HTERT RPE-1 (cell line): ENCODE data around the gene CTPS2.
"Not testable (repeated sequence)": the region's sequence is repeated elsewhere in the genome, so short reads cannot be mapped to it uniquely, and the experiment has no call there.

Source experiments
- in situ Hi-C: fragments of 300-500 bp; cut with MboI; formaldehyde crosslinking; loops from 4 replicates; pipeline ENCODE4 v1.14.3; 2020; ENCODE audit warnings: low sequenced_read_pairs

Gene CTPS2

DNA sequence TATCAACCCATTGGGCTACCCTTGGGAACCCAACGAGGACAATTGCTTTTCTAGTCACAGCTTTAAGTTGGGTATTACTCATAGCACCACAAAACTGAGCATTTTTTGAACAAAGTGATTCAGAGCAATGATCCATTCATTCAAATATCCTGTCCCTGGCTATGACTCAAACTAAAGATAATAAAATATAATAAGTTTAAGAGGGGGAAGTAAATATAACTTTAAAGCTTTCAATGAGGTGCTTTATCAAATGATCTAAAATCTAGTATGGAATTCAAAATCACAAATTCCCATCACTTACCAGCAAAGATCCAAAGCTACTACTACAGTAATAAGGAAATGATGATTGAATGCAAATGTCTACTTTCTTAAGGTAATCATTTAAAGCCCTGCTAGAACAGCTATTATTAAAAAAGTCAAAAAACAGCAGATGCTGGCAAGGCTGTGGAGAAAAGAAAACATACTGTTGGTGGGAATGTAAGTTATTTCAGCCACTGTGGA lies 102.3 kb downstream of the CTPS2 start:
- in situ Hi-C loops: no loop called here

- in situ Hi-C loops: no loop called here
These were observed 106.2 kb downstream of the CTPS2 start for GRCh38 chrX:16606142-16606720.

DNA sequence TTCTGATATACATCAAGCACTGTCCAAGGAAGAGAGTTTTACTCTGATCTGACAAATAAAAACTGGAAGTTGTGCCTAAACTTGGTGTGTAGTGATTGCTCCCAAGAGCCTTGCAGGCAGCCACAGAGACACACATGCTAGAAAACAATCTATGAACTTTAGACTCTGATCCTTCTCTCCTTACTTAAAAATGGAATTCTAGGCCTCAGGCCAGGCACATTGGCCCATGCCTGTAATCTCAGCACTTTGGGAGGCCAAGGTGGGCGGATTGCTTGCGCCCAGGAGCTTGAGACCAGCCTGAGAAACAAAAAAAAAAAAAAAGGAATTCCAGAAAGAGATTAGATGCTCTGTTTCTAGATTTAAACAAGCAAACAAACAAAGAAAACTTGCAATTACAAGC lies 108.1 kb downstream of the CTPS2 start:
- in situ Hi-C loops: no loop called here

DNA sequence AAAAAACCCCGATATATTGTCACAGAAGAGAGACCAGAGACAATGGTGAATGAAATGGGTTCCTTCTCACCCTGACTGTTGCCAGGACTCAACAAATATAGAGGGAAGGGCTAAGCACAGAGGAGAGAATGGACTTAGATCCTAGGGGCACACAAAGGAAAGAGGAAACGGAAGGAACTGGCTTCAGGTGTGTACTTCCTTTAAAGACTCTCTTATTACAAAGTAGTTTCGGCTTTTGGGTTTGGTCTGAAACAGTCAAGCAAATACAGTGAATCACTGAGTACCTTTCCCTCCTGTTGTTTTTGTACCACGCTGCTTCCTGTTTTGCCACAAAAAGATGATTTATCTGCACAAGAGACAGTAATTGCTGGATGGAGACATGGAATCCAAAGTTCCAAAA lies 108.6 kb downstream of the CTPS2 start:
- in situ Hi-C loops: no loop called here

DNA sequence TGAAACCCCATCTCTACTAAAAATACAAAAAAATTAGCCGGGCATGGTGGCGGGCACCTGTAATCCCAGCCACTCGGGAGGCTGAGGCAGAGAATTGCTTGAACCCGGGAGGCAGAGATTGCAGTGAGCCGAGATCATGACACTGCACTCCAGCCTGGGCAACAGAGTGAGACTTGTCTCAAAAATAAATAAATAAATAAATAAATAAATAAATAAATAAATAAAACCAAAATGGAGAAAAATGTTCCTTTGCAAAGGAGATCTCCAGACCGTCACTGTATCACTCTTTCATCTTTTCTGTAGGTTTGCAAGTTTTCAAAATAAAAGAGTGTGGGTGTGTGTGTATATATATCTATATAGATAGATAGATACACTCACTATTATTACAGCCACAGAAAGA lies 109.2 kb downstream of the CTPS2 start:
- in situ Hi-C loops: not testable (repeated sequence)

DNA sequence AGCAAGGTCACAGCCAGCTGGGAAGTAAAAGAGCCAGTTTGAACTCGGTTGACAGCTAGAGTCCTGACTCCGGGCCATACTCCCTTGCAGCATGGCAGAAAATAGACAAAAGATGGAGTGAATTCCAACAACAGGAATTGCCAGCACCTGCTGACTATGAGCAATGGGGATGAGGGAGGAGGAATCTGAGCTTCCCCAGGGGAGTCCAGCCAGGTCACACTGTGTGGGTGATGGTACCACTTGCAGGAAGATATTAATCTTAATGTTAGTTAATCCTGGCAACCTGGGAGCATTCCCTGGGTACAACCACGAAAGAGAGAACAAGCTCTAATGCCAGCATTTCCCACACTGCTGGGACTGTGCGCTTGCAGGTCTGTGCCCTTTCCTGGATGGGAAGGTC lies 110.6 kb downstream of the CTPS2 start:
- in situ Hi-C loops: no loop called here

- in situ Hi-C loops: no loop called here
These were observed 118.0 kb downstream of the CTPS2 start for GRCh38 chrX:16594490-16594889.

GRCh38 chrX:16593801-16594200 lies 118.7 kb downstream of the CTPS2 start:
- in situ Hi-C loops: no loop called here

DNA sequence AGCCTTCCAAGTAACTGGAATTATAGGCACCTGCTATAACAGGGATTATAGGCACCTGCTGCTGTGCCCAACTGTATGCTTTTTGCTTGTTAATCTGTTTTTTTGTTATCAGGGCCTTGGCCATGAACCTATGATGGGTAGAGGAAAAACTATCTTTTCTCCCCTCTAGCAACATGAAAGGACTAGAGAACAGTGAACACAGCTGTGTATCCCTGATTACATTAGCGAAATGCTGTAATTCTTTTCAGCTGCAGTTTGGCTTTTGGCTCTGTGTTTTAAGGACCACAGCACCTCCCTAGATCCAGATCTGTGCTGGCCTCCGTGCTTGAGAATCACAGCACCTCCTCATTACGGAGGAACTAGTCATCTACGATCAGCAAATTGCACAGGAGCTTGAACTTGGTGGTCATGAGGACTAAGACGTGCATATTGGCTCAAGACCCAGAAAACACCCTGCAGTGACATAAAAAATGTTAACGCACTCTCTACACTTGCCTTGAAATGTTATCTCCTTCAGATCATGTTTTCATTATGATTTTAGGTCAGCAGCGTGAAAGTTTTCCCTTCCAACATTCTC lies 120.2 kb downstream of the CTPS2 start:
- in situ Hi-C loops: no loop called here

GRCh38 chrX:16589826-16590225 lies 122.6 kb downstream of the CTPS2 start:
- in situ Hi-C loops: no loop called here

DNA sequence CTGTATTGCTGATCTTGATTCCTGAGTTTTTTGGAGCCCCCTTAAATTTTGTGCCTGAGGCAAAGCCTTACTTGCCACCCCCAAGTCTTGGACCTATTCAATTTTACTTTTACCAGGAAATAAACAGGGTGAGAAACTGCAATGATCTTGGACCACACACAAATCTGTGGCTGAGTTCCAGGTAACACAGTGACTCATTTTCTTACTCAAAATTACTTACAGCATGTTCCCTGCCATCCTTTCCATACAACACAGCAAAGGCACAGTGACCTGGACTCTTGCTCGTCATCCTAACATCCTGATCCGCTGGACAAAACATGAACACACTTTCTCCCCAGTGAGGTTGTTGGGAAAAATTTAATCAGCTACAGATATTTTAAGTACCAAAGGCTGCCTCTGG lies 123.3 kb downstream of the CTPS2 start:
- in situ Hi-C loops: no loop called here

GRCh38 chrX:16588266-16588665 lies 124.2 kb downstream of the CTPS2 start:
- in situ Hi-C loops: no loop called here

DNA sequence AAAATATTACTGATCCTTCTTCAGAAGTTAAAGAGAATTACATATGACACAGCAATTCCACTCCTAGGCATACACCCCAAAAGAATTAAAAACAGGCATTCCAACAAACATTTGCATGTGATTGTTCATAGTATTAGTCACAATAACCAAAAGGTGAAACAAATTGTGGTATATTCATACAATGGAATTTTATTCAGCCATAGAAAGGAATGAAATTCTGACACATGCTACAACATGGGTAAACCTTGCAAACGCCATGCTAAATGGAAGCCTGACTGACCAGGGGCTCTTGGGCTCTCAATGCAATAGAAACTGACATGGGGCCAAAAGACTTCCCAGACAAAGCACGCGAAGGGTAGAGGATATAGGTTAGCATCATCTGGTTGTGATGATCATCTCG lies 124.6 kb downstream of the CTPS2 start:
- in situ Hi-C loops: no loop called here

DNA sequence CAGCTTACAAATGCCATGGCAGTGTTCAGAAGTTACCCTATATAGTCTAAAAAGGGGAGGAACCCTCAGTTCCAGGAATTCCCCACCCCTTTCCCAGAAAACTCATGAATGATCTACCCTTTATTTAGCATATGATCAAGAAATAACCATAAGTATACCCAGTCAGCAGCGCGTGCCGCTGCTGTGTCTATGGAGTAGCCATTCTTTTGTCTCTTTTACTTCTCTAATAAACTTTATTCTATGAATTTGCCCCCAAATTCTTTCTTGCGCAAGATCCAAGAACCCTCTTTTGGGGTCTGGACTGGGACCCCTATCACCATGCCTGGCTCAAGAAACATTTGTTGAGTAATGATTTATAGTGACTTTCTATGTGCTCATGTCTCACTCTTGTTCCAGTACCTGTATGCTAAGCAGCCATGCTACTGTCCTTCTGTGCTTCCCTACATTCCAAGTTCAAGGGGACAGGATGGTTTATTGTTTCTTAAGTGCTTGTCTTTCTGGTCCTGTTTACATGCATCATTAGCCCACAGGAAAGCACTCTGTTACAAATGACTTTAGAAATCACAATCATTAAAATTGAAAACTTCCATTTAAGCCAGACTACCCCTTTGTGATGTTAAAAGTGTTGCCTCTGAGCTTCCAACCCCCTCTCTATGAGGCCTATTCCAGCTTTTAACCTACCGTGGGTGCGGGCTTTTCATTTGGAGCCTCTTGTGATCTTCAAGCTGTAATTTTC lies 125.9 kb downstream of the CTPS2 start:
- in situ Hi-C loops: no loop called here

GRCh38 chrX:16585486-16586376 lies 126.7 kb downstream of the CTPS2 start:
- in situ Hi-C loops: no loop called here

DNA sequence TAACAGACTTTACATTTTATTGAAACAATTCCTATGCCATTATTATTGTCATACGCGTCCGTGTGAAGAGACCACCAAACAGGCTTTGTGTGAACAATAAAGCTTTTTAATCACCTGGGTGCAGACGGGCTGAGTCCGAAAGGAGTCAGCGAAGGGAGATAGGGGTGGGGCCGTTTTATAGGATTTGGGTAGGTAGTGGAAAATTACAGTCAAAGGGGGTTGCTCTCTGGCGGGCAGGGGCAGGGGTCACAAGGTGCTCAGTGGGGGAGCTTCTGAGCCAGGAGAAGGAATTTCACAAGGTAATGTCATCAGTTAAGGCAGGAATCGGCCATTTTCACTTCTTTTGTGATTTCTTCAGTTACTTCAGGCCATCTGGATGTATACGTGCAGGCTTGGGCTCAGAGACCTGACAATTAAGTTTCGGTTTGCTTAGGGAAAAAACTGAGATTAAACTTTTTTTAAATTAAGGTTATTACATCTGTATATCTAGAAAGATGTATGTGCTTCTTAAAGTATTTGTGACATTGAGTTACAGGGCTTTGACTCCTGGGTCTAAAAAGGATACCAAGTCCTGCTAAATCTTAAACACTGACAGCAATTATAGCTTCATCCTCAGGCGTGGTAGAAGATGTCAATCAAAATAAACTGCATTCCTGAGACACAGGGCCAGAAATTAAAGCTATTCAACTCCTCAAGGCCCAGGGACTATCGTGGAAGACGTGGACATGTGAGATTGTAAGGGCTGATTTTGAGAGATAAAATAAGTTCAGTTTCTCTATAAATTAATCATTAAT lies 132.3 kb downstream of the CTPS2 start:
- in situ Hi-C loops: not testable (repeated sequence)

- in situ Hi-C loops: no loop called here
These were observed 133.0 kb downstream of the CTPS2 start for GRCh38 chrX:16579517-16579916.

DNA sequence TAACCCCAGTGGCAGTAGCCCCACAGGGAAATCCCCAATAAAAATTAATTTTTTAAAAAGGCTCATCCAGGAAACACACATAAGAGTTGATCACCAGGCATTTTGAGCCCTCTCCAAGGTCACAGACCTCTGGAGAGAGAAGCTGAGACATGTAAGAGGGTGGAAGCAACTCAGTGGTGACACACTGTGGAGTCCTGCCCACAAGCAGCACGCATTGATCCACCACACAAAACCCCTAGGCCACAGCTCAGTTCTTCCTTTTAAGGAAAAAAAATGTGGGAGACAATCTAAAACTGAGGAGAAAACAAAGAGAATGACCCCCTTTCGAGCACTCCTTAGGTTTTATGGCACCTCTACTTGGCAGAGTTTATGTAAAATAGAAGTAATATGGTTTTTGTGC lies 134.3 kb downstream of the CTPS2 start:
- in situ Hi-C loops: no loop called here

- in situ Hi-C loops: no loop called here
These were observed 134.9 kb downstream of the CTPS2 start for GRCh38 chrX:16577483-16578029.

- in situ Hi-C loops: not testable (repeated sequence)
These were observed 137.1 kb downstream of the CTPS2 start for GRCh38 chrX:16575388-16575787.
